ENCODE results near the gene MAPKAPK3. TPM values are rescaled to one million over a fixed set of nuclear protein-coding genes. Genes with fewer than 3 reads are reported as not detected.

Gene MAPKAPK3
- total RNA-seq, 1 experiment from 2014 or later: 53.9 TPM

DNA sequence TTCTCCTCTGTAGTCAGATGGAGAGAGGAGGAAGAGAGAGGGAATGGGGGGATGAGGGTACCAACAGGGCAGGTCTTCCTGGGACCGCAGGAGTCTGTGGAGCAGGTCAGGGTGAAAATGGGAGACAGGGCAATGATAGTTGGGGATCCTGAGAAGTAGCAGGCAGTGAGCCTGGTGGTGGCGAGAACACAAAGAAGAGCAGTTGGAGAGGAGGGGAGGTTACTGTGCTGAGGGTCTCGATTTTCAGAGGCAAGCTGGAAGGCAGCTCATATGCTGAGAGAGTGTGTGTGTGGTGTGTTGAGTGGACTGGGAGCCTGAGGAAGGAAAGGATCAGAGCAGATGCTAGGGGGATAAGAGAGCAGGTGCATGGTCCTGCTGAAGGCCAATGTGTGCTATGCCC lies 55.7 kb downstream of the MAPKAPK3 start:
- no peaks in the 10 kb centered on the region for H3K9me3 Mint-ChIP-seq (ENCODE audit: unreplicated experiment)
- TF ChIP-seq CTCF (IDR thresholded peaks at IDR 0.05; ENCODE audit: unreplicated experiment): no peak
- no peak for DNase-seq (ENCODE audit: unreplicated experiment)
- intact Hi-C loops (cut with micrococcal nuclease): no loop called here
- H3K4me3 Mint-ChIP-seq (ENCODE audit: unreplicated experiment): no peak overlapping the region
- no peak overlapping the region for H3K27ac Mint-ChIP-seq (ENCODE audit: low read depth, unreplicated experiment)
- H3K36me3 Mint-ChIP-seq (ENCODE audit: insufficient read depth, unreplicated experiment): no peaks in the 10 kb centered on the region
- peaks cover 84% of the 10 kb centered on the region for H3K27me3 Mint-ChIP-seq (ENCODE audit: insufficient read depth, unreplicated experiment)
- POLR2A ChIA-PET: interaction anchor here (2.4 kb wide), 1 partner anchor 10 kb away, joined by 6 read pairs; no protein-coding TSS in a partner anchor
- CTCF ChIA-PET: interaction anchor here (0.6 to 1.3 kb wide), 4 partner anchors 48 to 299 kb away, joined by 3 to 5 read pairs (median 4); no protein-coding TSS in a partner anchor
- BruUV-seq (replicated peaks): no TSS peak
- peaks cover 6% of the 10 kb centered on the region for H3K4me1 Mint-ChIP-seq (ENCODE audit: insufficient read depth, unreplicated experiment)

- Mint-ChIP-seq H3K9me3 (ENCODE audit: unreplicated experiment) (no peaks in the 10 kb centered on the region), H3K4me3 (ENCODE audit: unreplicated experiment) (peak overlapping the region; percentile 49), H3K27me3 (ENCODE audit: insufficient read depth, unreplicated experiment) (peaks cover 81% of the 10 kb centered on the region), H3K4me1 (ENCODE audit: insufficient read depth, unreplicated experiment) (peaks cover 6% of the 10 kb centered on the region), H3K36me3 (ENCODE audit: insufficient read depth, unreplicated experiment) (no peaks in the 10 kb centered on the region), H3K27ac (ENCODE audit: low read depth, unreplicated experiment) (no peak overlapping the region)
- ChIA-PET CTCF (interaction anchor here (0.8 to 1.3 kb wide), 4 partner anchors 56 to 715 kb away, joined by 3 to 5 read pairs (median 4); no protein-coding TSS in a partner anchor), POLR2A (interaction anchor here (2.4 kb wide), 1 partner anchor 11 kb away, joined by 6 read pairs; no protein-coding TSS in a partner anchor)
- no peak for TF ChIP-seq CTCF (IDR thresholded peaks at IDR 0.05; ENCODE audit: unreplicated experiment)
- BruUV-seq (replicated peaks): no TSS peak
- intact Hi-C loops (cut with micrococcal nuclease): no loop called here
- no peak for DNase-seq (ENCODE audit: unreplicated experiment)
Observed at GRCh38 chr3:50673931-50674330, 57.0 kb downstream of the MAPKAPK3 start.

- BruUV-seq (replicated peaks): no TSS peak
- peaks cover 76% of the 10 kb centered on the region for H3K27me3 Mint-ChIP-seq (ENCODE audit: insufficient read depth, unreplicated experiment)
- intact Hi-C loops (cut with micrococcal nuclease): no loop called here
Observed at GRCh38 chr3:50674349-50675178, 57.6 kb downstream of the MAPKAPK3 start, which contains the start of gene DOCK3. DOCK3 (plus strand) TSS chr3:50674927; CDS start chr3:50675264, 337 bp downstream.

More at GRCh38 chr3:50674349-50675178, 57.6 kb downstream of the MAPKAPK3 start, which contains the start of gene DOCK3:
- Mint-ChIP-seq H3K9me3 (ENCODE audit: unreplicated experiment) (no peaks in the 10 kb centered on the region), H3K36me3 (ENCODE audit: insufficient read depth, unreplicated experiment) (no peaks in the 10 kb centered on the region), H3K27ac (ENCODE audit: low read depth, unreplicated experiment) (no peak within 1 kb of the TSS), H3K4me1 (ENCODE audit: insufficient read depth, unreplicated experiment) (peaks cover 6% of the 10 kb centered on the region), H3K4me3 (ENCODE audit: unreplicated experiment) (peak within 1 kb of the TSS; percentile 49)
- peak; percentile 51 for DNase-seq (ENCODE audit: unreplicated experiment)
- TF ChIP-seq CTCF (IDR thresholded peaks at IDR 0.05; ENCODE audit: unreplicated experiment): no peak
- ChIA-PET POLR2A (interaction anchor here (0.7 to 2.4 kb wide), 3 partner anchors 12 to 29 kb away, joined by 3 to 6 read pairs (median 3); no protein-coding TSS in a partner anchor), CTCF (interaction anchor here (0.8 to 1.5 kb wide), 3 partner anchors 14 to 57 kb away, joined by 3 to 5 read pairs (median 3); no protein-coding TSS in a partner anchor)

Data from MCF 10A (cell line).